Pancreas (tissue), 10 donors: ENCODE results near the gene REELD1. TPM values are rescaled to one million over a fixed set of nuclear protein-coding genes. Genes with fewer than 3 reads are reported as not detected.

ENCODE experiments used
- ATAC-seq, 4 donors: fragments of 200-7000 bp; cut with Tn5 transposase; one replicate each; pipeline versions ENCODE4 v1.8.0 to v1.9.1; 2020; ENCODE audit warnings: mild to moderate bottlenecking in 4 of 4, moderate library complexity in 4 of 4
- DNase-seq, 6 donors: peaks; one replicate each; pipeline ENCODE4 v3.0.0-alpha.2; 2020
- FAIRE-seq: peaks from 2 replicates; lab custom pipeline; 2012; peaks lifted over from hg19 to GRCh38; lab: Jason Lieb, UNC
- H3K27ac ChIP-seq, 4 donors: fragments of 200-600 bp; sonication (generic); 1 replicate in 3 of 4; 2 replicates in 1 of 4; pipeline versions ENCODE4 v1.5.0 to v1.8.0; 2020
- H3K27me3 ChIP-seq, 4 donors: fragments of 200-600 bp; one replicate each; pipeline ENCODE4 v1.8.0; 2021
- H3K36me3 ChIP-seq, 3 donors: fragments of 200-600 bp; sonication (generic) in 1 of 3; one replicate each; pipeline versions ENCODE4 v1.5.0 to v1.8.0; 2020 to 2021
- H3K4me1 ChIP-seq, 3 donors: fragments of 200-600 bp; one replicate each; pipeline ENCODE4 v1.8.0; 2021
- H3K4me3 ChIP-seq, 4 donors: fragments of 200-600 bp; sonication (generic) in 2 of 4; one replicate each; pipeline versions ENCODE4 v1.5.0 to v1.8.0; 2020 to 2021
- H3K9me3 ChIP-seq, 4 donors: fragments of 200-600 bp; one replicate each; pipeline ENCODE4 v1.8.0; 2021
- WGBS, 2 donors: extraction: QIAGEN DNeasy Blood & Tissue Kit; methylation state at CpG; one replicate each; pipeline ENCODE4 v1.1.7; 2013; 5-methylcytosine and 5-hydroxymethylcytosine counted together
- intact Hi-C, 3 donors: fragments of 100-400 bp; cut with DNase I; formaldehyde crosslinking; loops; one replicate each; pipeline versions ENCODE4 v1.11.1 to v1.14.2; 2022
- polyA plus RNA-seq, 2 donors: library from polyadenylated mRNA; stranded (reverse); fragments of 200-250 nt; gene quantifications; one replicate each; pipeline ENCODE4 v1.2.3, GENCODE V29; 2013
- total RNA-seq, 6 donors: library from RNA; stranded (reverse); fragmentation: NEBNext Ultra II Directional in 4 of 6; extraction: Animal tissue kit (Norgen Biotek cat#: 25700) in 4 of 6; gene quantifications; one replicate each; pipeline versions ENCODE4 v1.2.1 to v1.2.4, GENCODE V29; 2021 to 2023
- TF ChIP-seq, protein P1 (sequence below), 4 donors: fragments of 200-600 bp; sonication (generic) in 3 of 4; IDR thresholded peaks; one replicate each; pipeline versions ENCODE4 v1.5.0 to v1.8.0; 2021; ENCODE audit warnings: antibody characterized with exemption in 4 of 4
- donor health status: healthy with polysubstance abuse.
- donor health status: DM: no; HTN: no; CAD: no; lungs with moderate emphysema.
- donor health status: DM: no; HTN: no; CAD: no.
- donor health status: control.
- donor health status: control.
- donor health status: Bipolar disorder and iron deficiency.
- donor health status: DM: yes; HTN: yes; CAD: no.
- donor health status: DM: no; HTN: no; CAD: no.
- donor health status: DM: no; HTN: no; CAD: no.
- donor health status: DM: yes; HTN: yes; CAD: no.

The REELD1 gene
- total and polyA plus RNA-seq, 8 donors: 0.09 to 3.4 (median 0.17) TPM; not detected in 1

DNA sequence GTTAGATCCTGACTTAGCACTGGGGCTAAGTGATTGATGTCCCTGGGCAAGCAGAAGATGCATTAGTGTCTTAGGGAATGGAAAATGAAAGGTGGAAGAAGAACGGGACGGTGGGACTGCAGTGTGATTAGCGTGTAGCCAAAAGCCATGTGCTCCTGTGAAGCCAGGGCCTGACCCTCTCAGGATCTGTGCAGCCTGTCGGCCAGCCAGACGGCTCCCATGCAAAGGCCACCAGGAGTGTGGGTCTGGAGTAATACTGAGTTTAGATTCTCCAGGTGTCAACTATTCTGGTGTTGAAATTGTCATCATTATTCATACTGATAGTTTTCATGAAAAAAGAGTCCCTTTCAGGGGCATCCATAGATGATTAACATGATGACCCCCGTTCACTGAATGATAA lies 32.0 kb downstream of the REELD1 start:
- intact Hi-C loops: no loop called here
- peaks cover 0 to 7% (median 4%) of the 10 kb centered on the region in 3 donors for H3K4me1 ChIP-seq
- DNase-seq (no peak), ATAC-seq (no peak), FAIRE-seq (no peak)
- no peak overlapping the region for H3K4me3 ChIP-seq
- H3K27me3 ChIP-seq: no peaks in the 10 kb centered on the region
- no peaks in the 10 kb centered on the region for H3K36me3 ChIP-seq
- WGBS, 2 donors: 67 to 74% methylated on average over 6 of the region's 6 CpGs
- H3K9me3 ChIP-seq: no peaks in the 10 kb centered on the region
- TF ChIP-seq, protein P1, sequence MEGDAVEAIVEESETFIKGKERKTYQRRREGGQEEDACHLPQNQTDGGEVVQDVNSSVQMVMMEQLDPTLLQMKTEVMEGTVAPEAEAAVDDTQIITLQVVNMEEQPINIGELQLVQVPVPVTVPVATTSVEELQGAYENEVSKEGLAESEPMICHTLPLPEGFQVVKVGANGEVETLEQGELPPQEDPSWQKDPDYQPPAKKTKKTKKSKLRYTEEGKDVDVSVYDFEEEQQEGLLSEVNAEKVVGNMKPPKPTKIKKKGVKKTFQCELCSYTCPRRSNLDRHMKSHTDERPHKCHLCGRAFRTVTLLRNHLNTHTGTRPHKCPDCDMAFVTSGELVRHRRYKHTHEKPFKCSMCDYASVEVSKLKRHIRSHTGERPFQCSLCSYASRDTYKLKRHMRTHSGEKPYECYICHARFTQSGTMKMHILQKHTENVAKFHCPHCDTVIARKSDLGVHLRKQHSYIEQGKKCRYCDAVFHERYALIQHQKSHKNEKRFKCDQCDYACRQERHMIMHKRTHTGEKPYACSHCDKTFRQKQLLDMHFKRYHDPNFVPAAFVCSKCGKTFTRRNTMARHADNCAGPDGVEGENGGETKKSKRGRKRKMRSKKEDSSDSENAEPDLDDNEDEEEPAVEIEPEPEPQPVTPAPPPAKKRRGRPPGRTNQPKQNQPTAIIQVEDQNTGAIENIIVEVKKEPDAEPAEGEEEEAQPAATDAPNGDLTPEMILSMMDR (IDR thresholded peaks at IDR 0.05): no peak
- H3K27ac ChIP-seq: no peak overlapping the region

GRCh38 chr4:146247356-146247755 lies 33.0 kb downstream of the REELD1 start:
- FAIRE-seq: no peak

DNA sequence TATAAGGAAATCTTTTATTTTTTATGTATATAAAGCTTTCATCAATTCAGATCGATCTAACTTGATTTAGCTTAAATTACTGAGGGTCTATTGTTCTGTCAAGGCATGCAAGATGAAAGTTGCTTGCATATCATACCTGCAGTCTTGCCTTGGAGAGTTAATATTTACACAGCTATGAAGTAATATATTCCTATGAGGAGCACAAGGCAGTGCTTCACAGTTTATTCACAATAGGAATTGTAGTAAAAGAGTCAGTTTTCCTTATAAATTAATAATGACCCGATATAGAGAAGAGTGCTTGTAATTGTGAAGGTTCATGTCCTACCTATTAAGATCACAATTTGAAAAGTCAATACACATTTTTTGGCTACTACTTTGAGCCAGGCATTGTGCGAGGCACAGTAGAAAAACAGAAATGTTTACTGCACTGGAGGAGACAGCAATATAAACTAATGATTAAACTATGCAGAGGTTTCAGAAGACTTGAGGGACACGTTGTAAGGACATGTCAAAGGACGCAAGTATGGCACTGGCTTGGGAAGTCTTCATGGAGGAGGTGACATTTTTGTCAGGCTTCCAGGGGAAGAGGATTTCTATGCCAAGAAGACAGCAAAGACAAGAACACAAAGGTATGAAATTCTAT lies 38.8 kb downstream of the REELD1 start:
- no peaks in the 10 kb centered on the region for H3K4me1 ChIP-seq
- FAIRE-seq (no peak), ATAC-seq (peak in 1 of 4 donors; percentile 63), DNase-seq (no peak)
- no peak overlapping the region for H3K4me3 ChIP-seq
- no peaks in the 10 kb centered on the region for H3K27me3 ChIP-seq
- TF ChIP-seq, protein P1 (IDR thresholded peaks at IDR 0.05): no peak
- no peaks in the 10 kb centered on the region for H3K9me3 ChIP-seq
- 48 to 50% methylated on average over 5 of the region's 5 CpGs for WGBS, 2 donors
- H3K36me3 ChIP-seq: no peaks in the 10 kb centered on the region
- intact Hi-C loops: no loop called here
- H3K27ac ChIP-seq: no peak overlapping the region

More at GRCh38 chr4:146247356-146247755, 33.0 kb downstream of the REELD1 start:
- Histone ChIP-seq H3K4me1 (peaks cover 0 to 4% (median under 1%) of the 10 kb centered on the region in 3 donors), H3K27me3 (no peaks in the 10 kb centered on the region), H3K9me3 (no peaks in the 10 kb centered on the region), H3K36me3 (no peaks in the 10 kb centered on the region), H3K27ac (no peak overlapping the region), H3K4me3 (no peak overlapping the region)
- no peak for DNase-seq
- no peak for ATAC-seq
- intact Hi-C loops: no loop called here
- TF ChIP-seq, protein P1 (IDR thresholded peaks at IDR 0.05): no peak
- WGBS, 2 donors: 50 to 59% methylated on average over 2 of the region's 2 CpGs

DNA sequence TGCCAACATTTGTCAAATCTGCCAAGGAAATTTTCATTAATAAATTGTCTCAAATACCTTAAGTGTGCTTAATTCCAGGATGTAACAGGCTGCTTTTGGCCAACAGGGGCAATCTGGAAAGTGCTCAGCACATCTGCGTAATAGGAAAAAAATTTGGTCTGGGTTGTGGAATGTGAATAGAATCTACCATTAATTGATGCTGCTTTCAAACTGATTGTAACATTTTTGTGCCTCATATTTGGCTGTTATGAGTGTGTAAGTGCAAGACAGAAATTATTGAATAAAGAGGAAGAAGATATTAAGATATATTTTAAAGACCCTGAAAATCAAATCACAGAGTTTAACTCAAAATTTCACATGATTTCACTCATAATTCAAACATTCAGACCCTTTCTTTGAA lies 41.1 kb downstream of the REELD1 start:
- 91 to 95% methylated on average over 1 of the region's 1 CpG for WGBS, 2 donors
- no peak overlapping the region for H3K4me3 ChIP-seq
- TF ChIP-seq, protein P1 (IDR thresholded peaks at IDR 0.05): no peak

DNA sequence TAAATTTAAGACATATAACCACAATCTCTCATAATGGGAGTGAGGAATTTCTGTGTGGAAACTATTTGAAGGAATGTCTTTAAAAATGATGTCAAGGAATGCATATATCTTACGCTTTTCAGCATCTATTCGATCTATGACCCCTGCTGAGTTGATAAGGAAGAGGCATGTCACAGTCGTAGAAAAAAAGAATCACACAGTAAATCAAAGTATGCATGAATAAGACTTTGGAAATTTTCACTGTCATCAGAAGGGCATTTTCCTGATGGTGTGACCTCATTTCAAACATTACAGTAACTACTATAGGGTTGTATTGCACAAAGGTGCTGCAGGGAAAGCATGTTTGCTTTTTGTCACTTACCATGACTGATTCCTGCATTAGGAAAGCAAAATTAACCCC lies 41.5 kb downstream of the REELD1 start:
- H3K27ac ChIP-seq: peak overlapping the region in 1 of 4 donors; percentile 2
- TF ChIP-seq, protein P1 (IDR thresholded peaks at IDR 0.05): no peak
- intact Hi-C loops: no loop called here
- ATAC-seq: peak in 2 of 4 donors; percentile 16 to 53
- WGBS, 2 donors: 58 to 59% methylated on average over 3 of the region's 3 CpGs
- H3K4me1 ChIP-seq: no peaks in the 10 kb centered on the region
- no peaks in the 10 kb centered on the region for H3K9me3 ChIP-seq
- H3K27me3 ChIP-seq: no peaks in the 10 kb centered on the region
- no peak for DNase-seq
- H3K4me3 ChIP-seq: no peak overlapping the region
- no peaks in the 10 kb centered on the region for H3K36me3 ChIP-seq
- no peak for FAIRE-seq

More for the DNA sequence above, 41.1 kb downstream of the REELD1 start:
- Histone ChIP-seq H3K4me1 (no peaks in the 10 kb centered on the region), H3K36me3 (no peaks in the 10 kb centered on the region), H3K27me3 (no peaks in the 10 kb centered on the region), H3K27ac (peak overlapping the region in 1 of 4 donors; percentile 2), H3K9me3 (no peaks in the 10 kb centered on the region)
- intact Hi-C loops: no loop called here
- DNase-seq (no peak), FAIRE-seq (no peak), ATAC-seq (no peak)
